ENCODE results near the gene EFCAB9.

DNA sequence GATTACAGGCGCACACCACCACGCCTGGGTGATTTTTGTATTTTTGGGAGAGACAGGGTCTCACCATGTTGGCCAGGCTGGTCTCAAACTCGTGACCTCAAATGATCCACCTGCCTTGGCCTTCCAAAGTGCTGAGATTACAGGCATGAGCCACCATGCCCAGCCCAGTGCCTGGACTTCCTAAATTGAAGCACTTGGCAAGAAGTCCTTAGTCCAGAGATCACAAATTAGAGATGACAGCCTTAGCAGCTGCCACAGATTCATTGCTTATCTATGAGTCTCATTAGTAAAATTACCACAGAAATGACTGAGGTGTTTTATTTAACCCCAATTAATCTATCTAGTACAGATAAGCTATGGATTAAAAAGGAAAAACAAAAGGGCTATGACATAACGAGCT, 19.2 kb downstream of the EFCAB9 start:
- no peak for TF ChIP-seq NRF1 (IDR thresholded peaks at IDR 0.05; ENCODE audit: low read depth, low read length)
- TF ChIP-seq POLR2A (IDR thresholded peaks at IDR 0.05; ENCODE audit: control extremely low read depth in 1 of 2, low read depth in 2 of 2, low read length in 2 of 2), result no peak
- no peak for TF ChIP-seq MAX (IDR thresholded peaks at IDR 0.05)
- TF ChIP-seq CTCF (IDR thresholded peaks at IDR 0.05; ENCODE audit: control extremely low read depth in 1 of 3, insufficient read depth in 1 of 3, low read depth in 1 of 3, low read length in 3 of 3), result no peak
- no peak for TF ChIP-seq CREB1 (IDR thresholded peaks at IDR 0.05)

Data from H1 (cell line).